ENCODE measurements around the gene ENTREP1. TPM values are rescaled to one million over a fixed set of nuclear protein-coding genes. Genes with fewer than 3 reads are reported as not detected.

Gene ENTREP1
- total and polyA plus RNA-seq, 2 experiments from 2014 or later = 0.94 to 2.2 TPM

DNA sequence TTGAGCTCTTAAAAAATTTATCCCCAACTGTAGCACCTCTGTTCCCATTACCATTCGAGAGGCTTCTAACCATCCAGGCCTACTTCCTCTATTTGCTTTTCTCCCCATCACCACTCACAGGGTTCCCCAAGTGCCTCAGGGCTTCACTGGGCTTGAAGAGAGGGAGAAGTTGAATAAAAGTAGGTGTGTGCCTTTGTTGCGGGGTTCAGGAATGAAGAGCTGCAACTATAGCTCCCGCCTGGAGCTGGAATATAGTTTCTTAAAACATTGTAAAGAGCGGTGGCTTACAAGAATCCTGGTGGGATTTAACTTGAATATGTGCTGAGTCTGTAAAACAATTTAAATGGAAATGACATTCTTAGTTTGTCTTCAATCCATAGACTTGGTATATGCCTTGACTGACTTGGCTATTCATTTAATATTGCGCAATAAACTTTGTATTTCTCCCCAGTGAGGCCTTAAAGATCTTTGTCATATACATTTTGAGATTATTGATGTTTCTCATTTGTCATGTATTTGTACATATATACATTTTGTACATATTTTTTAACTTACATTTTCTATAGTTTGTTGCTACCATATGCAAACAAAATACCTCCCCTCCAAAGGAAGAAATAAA, 7.2 kb downstream of the ENTREP1 start:
- no peaks in the 10 kb centered on the region for H3K9me2 ChIP-seq (replicated peaks; ENCODE audit: insufficient read depth)
- TF ChIP-seq EZH2 (IDR thresholded peaks at IDR 0.05; ENCODE audit: borderline replicate concordance) = no peak
- H3K4me1 ChIP-seq (ENCODE audit: insufficient read depth) = no peaks in the 10 kb centered on the region
- no peak overlapping the region for H3K27ac ChIP-seq
- no peak overlapping the region for H3K4me2 ChIP-seq
- no peak for DNase-seq (ENCODE audit: low spot score)
- no peaks in the 10 kb centered on the region for H4K20me1 ChIP-seq (ENCODE audit: insufficient read depth, poor library complexity, severe bottlenecking)
- no peaks in the 10 kb centered on the region for H3K9me3 ChIP-seq (ENCODE audit: low read depth)
- no peaks in the 10 kb centered on the region for H3K79me2 ChIP-seq
- no peak overlapping the region for H2AFZ ChIP-seq
- H3K36me3 ChIP-seq (replicated peaks; ENCODE audit: insufficient read depth, low read depth) = no peaks in the 10 kb centered on the region
- H3K4me3 ChIP-seq = no peak overlapping the region
- H3K27me3 ChIP-seq = peaks cover 26% of the 10 kb centered on the region
- WGBS (ENCODE audit: low lambda C conversion rate, missing lambda C conversion rate) = 87% methylated on average over 5 of the region's 5 CpGs

DNA sequence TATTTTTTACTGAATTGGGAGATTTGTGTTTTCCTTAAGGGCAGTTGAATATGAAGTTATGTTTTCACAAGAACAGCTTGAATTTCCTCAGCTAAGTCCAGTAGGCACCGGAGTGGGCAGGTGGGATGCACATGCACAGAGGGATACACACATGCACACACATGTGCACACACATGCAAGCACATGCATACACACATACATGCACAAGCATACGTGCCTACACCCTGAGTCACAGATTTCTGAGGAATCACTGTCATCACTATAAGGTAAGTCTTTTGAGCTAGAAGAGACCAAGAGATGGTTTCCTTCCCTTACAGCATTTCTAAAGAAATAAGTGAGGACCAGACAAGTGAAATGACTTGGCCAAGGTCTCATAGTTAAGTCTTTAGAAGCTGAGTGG, 8.7 kb downstream of the ENTREP1 start:
- no peaks in the 10 kb centered on the region for H3K9me3 ChIP-seq (ENCODE audit: low read depth)
- WGBS (ENCODE audit: low lambda C conversion rate, missing lambda C conversion rate) = 96% methylated on average over 2 of the region's 2 CpGs
- no peak for DNase-seq (ENCODE audit: low spot score)
- no peaks in the 10 kb centered on the region for H4K20me1 ChIP-seq (ENCODE audit: insufficient read depth, poor library complexity, severe bottlenecking)
- H3K9me2 ChIP-seq (replicated peaks; ENCODE audit: insufficient read depth) = no peaks in the 10 kb centered on the region
- H2AFZ ChIP-seq = no peak overlapping the region
- H3K27me3 ChIP-seq = peaks cover 12% of the 10 kb centered on the region
- no peaks in the 10 kb centered on the region for H3K36me3 ChIP-seq (replicated peaks; ENCODE audit: insufficient read depth, low read depth)
- H3K4me3 ChIP-seq = no peak overlapping the region
- no peak overlapping the region for H3K27ac ChIP-seq
- TF ChIP-seq EZH2 (IDR thresholded peaks at IDR 0.05; ENCODE audit: borderline replicate concordance) = no peak
- TF ChIP-seq, protein P1, sequence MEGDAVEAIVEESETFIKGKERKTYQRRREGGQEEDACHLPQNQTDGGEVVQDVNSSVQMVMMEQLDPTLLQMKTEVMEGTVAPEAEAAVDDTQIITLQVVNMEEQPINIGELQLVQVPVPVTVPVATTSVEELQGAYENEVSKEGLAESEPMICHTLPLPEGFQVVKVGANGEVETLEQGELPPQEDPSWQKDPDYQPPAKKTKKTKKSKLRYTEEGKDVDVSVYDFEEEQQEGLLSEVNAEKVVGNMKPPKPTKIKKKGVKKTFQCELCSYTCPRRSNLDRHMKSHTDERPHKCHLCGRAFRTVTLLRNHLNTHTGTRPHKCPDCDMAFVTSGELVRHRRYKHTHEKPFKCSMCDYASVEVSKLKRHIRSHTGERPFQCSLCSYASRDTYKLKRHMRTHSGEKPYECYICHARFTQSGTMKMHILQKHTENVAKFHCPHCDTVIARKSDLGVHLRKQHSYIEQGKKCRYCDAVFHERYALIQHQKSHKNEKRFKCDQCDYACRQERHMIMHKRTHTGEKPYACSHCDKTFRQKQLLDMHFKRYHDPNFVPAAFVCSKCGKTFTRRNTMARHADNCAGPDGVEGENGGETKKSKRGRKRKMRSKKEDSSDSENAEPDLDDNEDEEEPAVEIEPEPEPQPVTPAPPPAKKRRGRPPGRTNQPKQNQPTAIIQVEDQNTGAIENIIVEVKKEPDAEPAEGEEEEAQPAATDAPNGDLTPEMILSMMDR (IDR thresholded peaks at IDR 0.05; ENCODE audit: poor library complexity) = no peak
- TF ChIP-seq EZH2phosphoT487 (IDR thresholded peaks at IDR 0.05; ENCODE audit: low read depth, severe bottlenecking, unreplicated experiment) = no peak
- no peaks in the 10 kb centered on the region for H3K4me1 ChIP-seq (ENCODE audit: insufficient read depth)
- no peaks in the 10 kb centered on the region for H3K79me2 ChIP-seq
- H3K4me2 ChIP-seq = no peak overlapping the region

DNA sequence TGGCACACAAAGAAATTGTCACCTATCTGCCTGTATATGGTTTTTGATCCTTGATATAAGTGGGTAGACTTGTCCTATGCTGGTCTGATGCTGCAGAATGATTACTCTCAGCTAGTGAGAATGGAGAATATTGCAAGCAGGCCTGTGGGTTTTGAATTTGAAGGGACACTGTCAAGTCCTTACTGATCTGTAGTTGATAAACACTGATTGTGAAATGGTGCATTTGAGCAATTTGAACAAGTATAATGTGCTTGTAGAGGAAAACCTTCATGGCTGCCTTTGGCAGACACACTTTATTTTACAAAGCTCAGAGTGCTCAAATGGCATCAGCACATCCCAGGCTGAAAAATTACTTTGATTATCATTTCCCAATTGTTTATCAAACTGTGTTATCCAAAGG, 9.3 kb downstream of the ENTREP1 start:
- no peaks in the 10 kb centered on the region for H3K9me3 ChIP-seq (ENCODE audit: low read depth)
- no peak overlapping the region for H3K4me2 ChIP-seq
- H3K4me1 ChIP-seq (ENCODE audit: insufficient read depth) = no peaks in the 10 kb centered on the region
- peaks cover 6% of the 10 kb centered on the region for H3K27me3 ChIP-seq
- no peaks in the 10 kb centered on the region for H3K79me2 ChIP-seq
- no peak overlapping the region for H2AFZ ChIP-seq
- no peak for DNase-seq (ENCODE audit: low spot score)
- no peaks in the 10 kb centered on the region for H3K36me3 ChIP-seq (replicated peaks; ENCODE audit: insufficient read depth, low read depth)
- H4K20me1 ChIP-seq (ENCODE audit: insufficient read depth, poor library complexity, severe bottlenecking) = no peaks in the 10 kb centered on the region
- H3K9me2 ChIP-seq (replicated peaks; ENCODE audit: insufficient read depth) = no peaks in the 10 kb centered on the region
- TF ChIP-seq, protein P1 (IDR thresholded peaks at IDR 0.05; ENCODE audit: poor library complexity) = no peak
- TF ChIP-seq EZH2 (IDR thresholded peaks at IDR 0.05; ENCODE audit: borderline replicate concordance) (no peak), EZH2phosphoT487 (IDR thresholded peaks at IDR 0.05; ENCODE audit: low read depth, severe bottlenecking, unreplicated experiment) (no peak)
- H3K4me3 ChIP-seq = no peak overlapping the region
- no peak overlapping the region for H3K27ac ChIP-seq

DNA sequence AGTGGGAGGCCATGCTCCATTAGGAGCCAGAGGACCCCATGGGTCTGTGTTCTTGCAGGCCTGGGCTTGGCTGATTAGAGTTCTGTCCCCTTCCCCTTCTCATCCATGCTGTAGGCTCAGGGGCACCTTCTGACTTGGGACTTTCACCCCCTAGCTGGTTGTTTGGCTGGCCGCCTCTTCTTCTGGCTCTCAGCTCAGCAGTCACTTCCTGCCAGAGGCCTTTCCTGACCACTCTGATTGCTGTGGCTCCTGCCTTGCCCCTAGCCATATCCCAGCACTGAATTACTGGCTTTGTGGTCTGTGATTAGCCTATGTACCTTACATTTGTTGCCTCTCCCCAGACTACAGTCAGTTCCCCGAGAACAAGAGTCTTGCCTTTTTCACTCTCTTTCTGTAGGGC, 14.6 kb downstream of the ENTREP1 start:
- Histone ChIP-seq H3K36me3 (replicated peaks; ENCODE audit: insufficient read depth, low read depth) (no peaks in the 10 kb centered on the region), H4K20me1 (ENCODE audit: insufficient read depth, poor library complexity, severe bottlenecking) (no peaks in the 10 kb centered on the region), H3K79me2 (no peaks in the 10 kb centered on the region), H3K9me3 (ENCODE audit: low read depth) (no peaks in the 10 kb centered on the region), H3K4me3 (no peak overlapping the region), H2AFZ (no peak overlapping the region), H3K9me2 (replicated peaks; ENCODE audit: insufficient read depth) (no peaks in the 10 kb centered on the region), H3K27me3 (no peaks in the 10 kb centered on the region), H3K27ac (no peak overlapping the region), H3K4me2 (no peak overlapping the region), H3K4me1 (ENCODE audit: insufficient read depth) (no peaks in the 10 kb centered on the region)
- 83% methylated on average over 2 of the region's 2 CpGs for WGBS (ENCODE audit: low lambda C conversion rate, missing lambda C conversion rate)
- no peak for TF ChIP-seq EZH2 (IDR thresholded peaks at IDR 0.05; ENCODE audit: borderline replicate concordance)
- no peak for DNase-seq (ENCODE audit: low spot score)
